Urinary bladder (tissue), 4 donors: Measurements from ENCODE around the gene CPNE5. TPM values are rescaled to one million over a fixed set of nuclear protein-coding genes. Genes with fewer than 3 reads are reported as not detected.

Source experiments
- DNase-seq: peaks from one replicate; pipeline ENCODE4 v3.0.0-alpha.2; 2015; ENCODE audit errors: extremely low spot score
- H3K27ac ChIP-seq: one replicate; pipeline ENCODE4 v1.5.1; 2013; ENCODE audit warnings: low read depth, mild to moderate bottlenecking, moderate library complexity
- H3K36me3 ChIP-seq: one replicate; pipeline ENCODE4 v1.6.1; 2013; ENCODE audit warnings: mild to moderate bottlenecking, moderate library complexity; ENCODE audit not compliant: insufficient read depth
- H3K4me1 ChIP-seq: one replicate; pipeline ENCODE4 v1.6.1; 2013; ENCODE audit warnings: mild to moderate bottlenecking, moderate library complexity; ENCODE audit not compliant: insufficient read depth
- H3K4me3 ChIP-seq: one replicate; pipeline ENCODE4 v1.5.1; 2013; ENCODE audit warnings: low read depth, low read length
- WGBS: extraction: QIAGEN DNeasy Blood & Tissue Kit; methylation state at CpG from one replicate; pipeline ENCODE4 v1.1.7; 2013; 5-methylcytosine and 5-hydroxymethylcytosine counted together
- polyA plus RNA-seq: library from polyadenylated mRNA; stranded (reverse); fragments of 200-250 nt; gene quantifications from one replicate; pipeline ENCODE4 v1.2.3, GENCODE V29; 2013
- total RNA-seq: library from RNA; depleted of rRNA; stranded (reverse); fragments of >200 nt; gene quantifications from one replicate; pipeline ENCODE4 v1.2.3, GENCODE V29; 2014
- donor health status: healthy with polysubstance abuse.
- donor health status: healthy.

CPNE5 gene
- total and polyA plus RNA-seq, 2 donors: 3.3 to 4.5 TPM

DNA sequence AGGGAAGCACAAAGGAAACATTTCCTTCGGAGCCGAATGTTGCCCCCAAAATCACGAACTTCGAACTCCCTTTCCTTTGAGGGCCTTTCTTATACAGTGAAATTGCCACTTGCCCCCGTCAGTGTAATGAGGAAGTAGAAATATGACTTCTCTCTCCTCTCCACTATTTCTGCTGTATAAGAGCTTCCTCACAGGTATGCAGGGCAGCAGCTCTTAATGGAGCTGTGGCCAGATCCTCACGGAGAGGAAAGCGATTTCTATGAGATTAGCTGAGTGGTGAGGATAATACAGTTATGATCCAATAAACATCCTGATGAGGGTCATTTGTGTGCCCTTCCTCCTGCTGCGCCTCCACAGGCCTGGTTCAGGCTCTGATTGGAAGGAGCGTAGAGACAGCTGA is 10.8 kb upstream of the CPNE5 start:
- H3K4me1 ChIP-seq: no peaks in the 10 kb centered on the region
- no peak for DNase-seq
- H3K27ac ChIP-seq: no peak overlapping the region
- H3K4me3 ChIP-seq: no peak overlapping the region
- H3K36me3 ChIP-seq: no peaks in the 10 kb centered on the region
- 91% methylated on average over 9 of the region's 9 CpGs for WGBS

DNA sequence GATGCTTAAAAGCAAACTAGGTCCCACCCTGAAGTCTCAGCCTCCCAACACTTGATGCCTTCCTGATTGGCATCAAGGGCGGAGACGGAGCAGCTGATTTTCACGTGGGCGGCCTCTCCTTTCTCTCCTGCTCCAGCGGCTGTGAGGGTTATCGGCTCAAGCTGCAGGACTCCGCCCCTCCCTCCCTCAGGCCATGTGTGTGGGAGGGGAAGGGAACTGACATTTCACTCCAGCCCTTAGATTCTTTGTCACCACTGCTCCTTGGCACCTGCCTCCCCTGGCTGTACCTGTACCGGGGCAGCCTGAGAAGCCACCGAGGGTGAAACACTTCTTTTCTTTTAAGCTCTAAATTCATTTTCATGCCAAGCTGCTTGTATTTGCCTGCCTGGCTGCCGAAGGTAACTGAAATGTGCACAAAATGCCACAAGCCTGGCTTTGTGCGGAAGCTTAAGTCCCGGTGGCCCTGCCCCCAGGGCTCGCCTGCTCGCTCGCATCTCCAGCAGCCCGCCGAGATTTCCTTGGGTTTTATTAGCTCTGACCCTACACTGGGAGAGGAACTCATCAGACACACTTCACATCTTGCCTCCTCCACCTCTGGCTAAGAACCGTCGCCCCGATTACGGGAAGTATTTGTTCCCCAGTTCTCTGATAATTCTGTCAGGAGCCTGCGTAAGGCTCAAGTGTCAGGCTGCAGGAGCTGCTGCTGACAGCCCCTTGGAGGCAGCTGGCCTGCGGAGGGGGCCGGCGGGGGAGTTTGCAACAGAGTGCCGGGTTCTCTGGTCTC is 9.6 kb upstream of the CPNE5 start:
- WGBS: 35% methylated on average over 26 of the region's 26 CpGs
- Histone ChIP-seq H3K4me3 (no peak overlapping the region), H3K27ac (no peak overlapping the region), H3K36me3 (no peaks in the 10 kb centered on the region), H3K4me1 (no peaks in the 10 kb centered on the region)
- no peak for DNase-seq

DNA sequence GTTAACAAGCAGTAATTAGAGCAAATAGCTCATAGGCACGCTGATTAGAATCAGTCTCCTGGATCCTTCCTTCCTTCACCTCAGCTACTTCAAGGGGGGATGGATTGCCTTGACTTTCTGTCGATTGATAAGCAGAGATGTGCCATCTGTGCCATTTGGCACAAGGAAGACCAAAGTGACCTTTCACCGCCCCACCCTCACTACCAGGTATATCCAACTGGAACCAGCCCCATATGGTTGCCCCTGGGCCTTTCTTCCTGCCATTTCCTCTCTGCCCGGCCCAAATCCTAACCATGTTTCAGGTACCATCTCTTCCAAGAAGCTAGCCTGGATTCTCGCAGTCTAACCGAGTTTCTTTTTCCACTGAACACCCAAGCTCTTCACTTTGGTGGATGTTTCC is 8.7 kb upstream of the CPNE5 start:
- no peak for DNase-seq
- Histone ChIP-seq H3K27ac (no peak overlapping the region), H3K4me1 (no peaks in the 10 kb centered on the region), H3K36me3 (no peaks in the 10 kb centered on the region), H3K4me3 (no peak overlapping the region)
- WGBS: 96% methylated on average over 6 of the region's 6 CpGs

DNA sequence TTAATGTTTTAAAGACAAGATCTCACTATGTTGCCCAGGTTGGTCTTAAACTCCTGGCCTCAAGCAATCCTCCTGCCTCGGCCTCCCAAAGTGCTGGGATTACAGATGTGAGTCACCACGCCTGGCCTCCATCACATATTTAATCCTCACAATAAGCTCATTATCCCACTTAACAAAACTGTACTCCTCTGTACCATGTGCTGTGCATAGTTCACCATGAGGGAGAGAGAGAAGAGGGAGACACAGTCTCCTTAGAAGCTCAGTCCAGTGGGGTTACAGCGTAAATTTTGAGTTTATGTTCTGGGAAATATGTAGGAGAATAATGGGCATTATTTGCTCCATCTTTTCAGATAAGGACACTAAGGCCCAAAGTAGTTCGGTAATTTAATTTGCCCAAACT is 7.9 kb upstream of the CPNE5 start:
- Histone ChIP-seq H3K27ac (no peak overlapping the region), H3K36me3 (no peaks in the 10 kb centered on the region), H3K4me1 (no peaks in the 10 kb centered on the region), H3K4me3 (no peak overlapping the region)
- WGBS: 95% methylated on average over 4 of the region's 4 CpGs
- no peak for DNase-seq

DNA sequence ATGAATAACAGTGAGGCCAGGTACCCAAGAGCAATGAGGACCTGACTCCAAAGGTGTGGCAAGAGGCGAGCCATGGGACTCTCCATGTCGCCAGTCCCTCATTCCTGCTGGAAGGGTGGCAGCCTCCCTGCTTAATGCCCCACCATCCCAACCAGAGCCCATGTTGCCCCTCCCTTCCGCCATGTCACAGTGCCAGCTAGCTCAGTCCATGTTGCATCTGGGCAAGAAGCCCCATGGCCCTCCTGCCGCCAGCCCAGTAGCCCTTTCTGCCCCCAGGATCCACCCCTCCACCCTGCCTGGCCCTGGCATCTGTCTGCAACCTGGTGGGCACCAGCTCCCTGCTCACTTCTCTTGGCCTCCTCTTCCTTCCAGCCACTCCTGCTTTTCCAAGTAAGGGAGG is 6.0 kb upstream of the CPNE5 start:
- Histone ChIP-seq H3K4me3 (no peak overlapping the region), H3K27ac (no peak overlapping the region), H3K36me3 (no peaks in the 10 kb centered on the region), H3K4me1 (no peaks in the 10 kb centered on the region)
- DNase-seq: no peak
- 96% methylated on average over 4 of the region's 4 CpGs for WGBS

DNA sequence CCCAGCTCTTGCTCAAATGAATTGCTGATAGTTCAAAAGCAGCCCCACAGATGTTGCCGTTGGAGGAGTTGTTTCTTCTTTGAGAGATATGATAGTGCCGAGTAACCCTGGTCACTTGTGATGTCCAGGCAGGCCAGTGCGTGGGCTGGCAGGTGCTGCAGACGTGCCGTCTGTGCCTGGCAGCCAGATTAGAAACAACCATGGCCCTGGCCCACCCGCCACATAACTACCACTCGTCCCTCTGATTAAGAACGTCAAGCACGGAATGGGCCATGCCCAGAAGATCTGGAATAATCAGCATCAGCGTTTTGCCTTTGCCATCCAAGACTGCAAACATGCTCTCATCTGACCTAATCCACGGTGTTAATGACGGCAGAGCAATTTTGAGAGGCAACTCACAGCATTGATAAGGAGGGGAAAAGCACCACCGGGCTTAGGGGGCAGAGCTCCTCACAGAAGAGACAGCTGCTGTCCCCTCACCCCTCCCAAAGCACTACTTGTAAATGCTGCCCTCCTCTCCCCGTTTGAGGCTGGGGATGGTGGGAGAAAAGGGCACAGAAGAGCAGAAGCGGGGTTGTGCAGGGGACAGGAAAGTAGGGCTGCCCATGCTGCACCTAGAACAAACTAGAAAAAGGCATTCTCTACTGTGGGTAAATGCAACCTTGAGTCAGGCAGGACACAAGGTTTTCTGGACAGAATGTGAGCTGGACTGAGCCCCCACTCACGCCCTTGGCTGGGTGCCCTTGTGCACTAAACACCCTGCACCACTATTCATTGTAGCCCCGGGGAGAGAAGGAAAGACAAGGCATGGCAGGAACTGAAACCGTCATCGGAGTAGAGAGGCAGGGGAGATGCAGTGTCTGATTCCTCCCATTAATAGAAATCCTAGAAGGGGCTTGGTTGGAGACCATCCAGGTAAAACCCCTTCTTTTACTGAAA is 5.3 kb upstream of the CPNE5 start:
- Histone ChIP-seq H3K4me3 (no peak overlapping the region), H3K36me3 (no peaks in the 10 kb centered on the region), H3K4me1 (no peaks in the 10 kb centered on the region), H3K27ac (no peak overlapping the region)
- WGBS: 77% methylated on average over 19 of the region's 19 CpGs
- DNase-seq: no peak

DNA sequence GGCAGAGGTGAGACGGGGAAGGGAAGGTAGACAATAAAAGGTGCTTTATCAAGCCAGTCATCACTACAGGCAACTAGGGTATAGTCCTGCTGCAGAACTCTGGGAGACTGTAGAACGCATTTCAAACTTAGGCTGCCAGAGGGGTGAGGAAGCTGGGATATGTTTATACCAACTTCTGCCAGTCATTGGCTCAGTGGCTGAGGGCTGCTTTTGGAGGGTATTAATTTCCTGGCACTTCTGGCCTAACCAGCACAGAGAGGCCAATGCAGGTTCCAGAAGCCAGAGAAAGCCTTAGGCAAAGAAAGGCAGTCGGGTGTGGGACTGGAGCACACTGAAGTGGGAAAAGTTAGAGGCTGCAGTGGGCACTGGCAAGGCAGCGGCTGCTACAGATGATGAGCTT is 3.9 kb upstream of the CPNE5 start:
- H3K4me3 ChIP-seq: no peak overlapping the region
- 93% methylated on average over 4 of the region's 4 CpGs for WGBS
- peaks cover 7% of the 10 kb centered on the region for H3K4me1 ChIP-seq
- H3K36me3 ChIP-seq: no peaks in the 10 kb centered on the region
- no peak overlapping the region for H3K27ac ChIP-seq
- no peak for DNase-seq

DNA sequence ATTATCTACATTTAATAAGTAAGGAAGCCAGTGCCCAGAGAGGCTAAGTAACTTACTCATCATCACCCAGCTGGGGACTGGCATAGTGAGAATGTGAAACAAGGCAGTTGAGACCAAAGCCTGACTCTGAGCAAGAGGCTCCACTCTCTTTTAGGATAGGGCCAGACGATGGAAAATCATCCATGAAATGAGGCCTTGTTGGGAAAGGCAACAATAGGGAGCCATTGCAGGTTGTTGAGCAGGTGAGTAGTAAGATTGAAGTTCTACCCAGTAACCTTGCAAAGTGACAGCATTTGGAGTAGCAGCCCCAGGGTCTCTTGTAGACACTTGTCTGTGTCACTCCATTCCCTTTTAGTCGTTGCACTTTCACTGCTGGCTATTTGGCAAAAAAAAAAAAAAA is 2.5 kb upstream of the CPNE5 start:
- H3K27ac ChIP-seq: no peak overlapping the region
- 91% methylated on average over 2 of the region's 2 CpGs for WGBS
- H3K4me1 ChIP-seq: peaks cover 7% of the 10 kb centered on the region
- no peak for DNase-seq
- no peak overlapping the region for H3K4me3 ChIP-seq
- H3K36me3 ChIP-seq: no peaks in the 10 kb centered on the region

DNA sequence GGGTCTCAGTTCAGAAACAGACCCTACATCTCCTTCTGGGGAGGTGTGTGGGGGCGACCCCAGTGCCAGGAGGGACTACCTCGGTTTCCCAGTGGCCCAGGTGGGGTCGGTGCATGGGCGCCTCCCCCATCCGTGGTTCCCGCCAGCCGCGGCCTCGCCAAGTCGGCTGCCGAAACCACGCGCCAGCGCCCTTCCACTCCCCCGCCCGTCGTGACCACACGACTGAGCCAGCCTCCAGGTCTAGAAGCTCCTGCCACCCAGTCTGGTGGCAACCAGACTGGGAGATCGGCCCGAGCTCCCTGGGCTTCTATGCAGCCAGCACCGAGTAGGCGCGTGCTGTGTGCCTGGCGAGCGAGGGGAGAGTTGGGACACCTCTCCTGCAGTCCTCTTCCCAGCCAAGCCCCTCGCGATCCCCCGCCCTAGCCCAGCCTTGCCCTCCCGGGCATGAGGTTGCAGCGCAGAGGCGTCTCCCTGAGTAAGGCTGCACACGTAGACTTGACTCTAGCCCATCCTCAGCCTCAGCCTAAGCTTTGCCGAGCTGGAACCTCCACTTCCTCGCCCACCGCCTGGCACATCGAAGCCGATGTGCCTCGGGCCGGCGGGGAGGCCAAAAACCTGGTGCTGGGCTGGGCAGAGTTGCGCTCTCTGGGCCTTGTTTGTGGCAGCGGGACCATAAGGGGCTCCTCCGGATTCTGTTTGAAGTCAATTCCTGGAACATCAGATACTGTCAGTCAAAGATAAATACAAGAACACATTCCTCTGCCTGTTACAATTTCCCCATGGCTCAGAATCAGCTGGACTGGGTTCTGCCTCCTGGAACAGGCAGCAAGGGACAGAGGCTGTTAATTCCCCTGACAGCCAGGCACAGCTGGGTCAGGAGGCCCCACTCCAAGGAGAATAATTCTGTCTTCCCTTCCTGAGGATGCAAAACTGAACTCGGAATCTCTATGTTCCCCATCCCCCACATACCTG is 1.5 kb upstream of the CPNE5 start:
- 10% methylated on average over 44 of the region's 44 CpGs for WGBS
- no peaks in the 10 kb centered on the region for H3K36me3 ChIP-seq
- DNase-seq: no peak
- H3K4me3 ChIP-seq: peak overlapping the region; percentile 44
- peaks cover 7% of the 10 kb centered on the region for H3K4me1 ChIP-seq
- no peak overlapping the region for H3K27ac ChIP-seq

DNA sequence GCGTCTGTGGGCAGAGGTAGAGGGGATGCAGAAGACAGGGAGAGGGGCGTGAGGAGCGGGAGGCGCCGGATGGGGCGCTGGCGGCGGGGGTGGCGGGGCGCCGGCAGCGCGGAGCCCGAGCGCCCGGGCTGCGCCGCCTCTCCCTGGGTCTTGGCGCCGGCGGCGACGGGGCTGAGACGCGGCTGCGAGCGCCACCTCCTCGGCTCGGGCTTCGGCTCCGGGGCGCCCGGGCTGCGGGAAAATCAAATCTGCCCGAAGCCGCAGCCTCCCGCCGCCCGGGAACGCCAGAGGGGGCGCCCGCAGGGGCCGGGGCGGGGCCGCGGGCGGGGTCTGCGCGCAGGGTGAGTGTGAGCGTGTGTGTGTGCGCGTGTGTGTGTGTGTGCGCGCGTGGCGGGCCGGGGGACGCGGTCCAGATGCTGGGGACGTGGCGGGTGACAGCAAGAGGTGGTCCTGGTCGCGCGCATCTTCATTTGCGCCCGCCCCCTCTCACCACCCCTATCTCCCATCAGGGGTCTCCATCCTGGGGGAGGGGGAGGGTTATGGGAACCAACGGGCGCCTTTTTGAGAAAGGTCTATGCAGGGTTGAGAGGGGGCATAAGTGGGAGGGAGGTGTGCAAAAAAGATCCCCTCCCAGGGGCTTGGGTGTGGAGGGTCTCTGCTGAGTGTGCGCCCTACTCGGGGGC is 646 bp upstream of the CPNE5 start:
- peaks cover 7% of the 10 kb centered on the region for H3K4me1 ChIP-seq
- H3K27ac ChIP-seq: no peak overlapping the region
- peak overlapping the region; percentile 44 for H3K4me3 ChIP-seq
- DNase-seq: no peak
- H3K36me3 ChIP-seq: no peaks in the 10 kb centered on the region
- WGBS: 1% methylated on average over 61 of the region's 70 CpGs

DNA sequence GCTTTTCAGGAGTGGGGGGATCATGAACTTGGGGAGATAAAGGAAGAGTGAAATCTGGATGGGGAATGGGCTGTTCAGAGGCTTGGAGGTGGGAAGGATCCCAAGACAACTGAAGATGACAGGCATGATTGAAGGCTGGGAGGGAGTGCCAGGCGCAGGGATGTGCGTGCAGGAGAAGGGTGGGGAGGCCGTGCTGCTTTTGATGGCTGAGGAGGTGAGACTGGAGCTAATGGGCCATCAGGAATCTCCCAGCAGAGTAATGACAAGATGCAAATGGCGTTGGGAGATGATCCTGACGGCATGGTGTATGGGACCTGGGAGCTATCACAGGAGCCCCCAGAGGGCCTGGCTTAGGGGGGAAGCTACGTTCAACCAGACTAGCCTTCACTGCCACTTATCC is 1.6 kb downstream of the CPNE5 start:
- DNase-seq: no peak
- H3K4me1 ChIP-seq: peaks cover 7% of the 10 kb centered on the region
- H3K36me3 ChIP-seq: no peaks in the 10 kb centered on the region
- no peak overlapping the region for H3K4me3 ChIP-seq
- no peak overlapping the region for H3K27ac ChIP-seq
- WGBS: 98% methylated on average over 6 of the region's 6 CpGs

DNA sequence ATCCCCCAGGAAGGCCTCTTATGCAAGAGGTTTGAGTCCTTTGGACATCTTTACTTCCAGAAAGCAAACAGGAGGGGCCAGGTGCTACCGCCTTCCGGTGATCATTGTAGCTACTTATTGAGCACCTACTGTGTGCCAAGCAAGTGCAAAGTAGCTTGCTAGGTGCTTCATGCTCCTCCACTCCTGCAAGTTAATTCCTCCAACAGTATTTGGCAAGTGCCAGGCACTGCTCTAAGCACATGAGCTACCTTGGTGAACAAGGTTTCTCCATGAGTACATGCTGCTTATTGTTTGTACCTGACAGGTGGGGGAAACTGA is 2.3 kb downstream of the CPNE5 start:
- no peak overlapping the region for H3K4me3 ChIP-seq
- H3K36me3 ChIP-seq: no peaks in the 10 kb centered on the region
- no peak for DNase-seq
- peaks cover 7% of the 10 kb centered on the region for H3K4me1 ChIP-seq
- no peak overlapping the region for H3K27ac ChIP-seq
- 96% methylated on average over 2 of the region's 2 CpGs for WGBS
